Dendritic cell treated with granulocyte-macrophage colony-stimulating factor and Interleukin-4, amounts not matched to agents 40 ng/mL and 50 ng/mL, for 4 days (primary cell): ENCODE measurements around the gene FBXL16.

Experiments
- H3K27ac Mint-ChIP-seq: one replicate; pipeline ENCODE4 v1.8.0; 2022; ENCODE audit warnings: mild to moderate bottlenecking, mixed read lengths
- H3K27me3 Mint-ChIP-seq: one replicate; pipeline ENCODE4 v1.8.0; 2022; ENCODE audit warnings: mild to moderate bottlenecking, mixed read lengths
- H3K36me3 Mint-ChIP-seq: one replicate; pipeline ENCODE4 v1.8.0; 2022; ENCODE audit warnings: low read depth, mixed read lengths
- H3K4me1 Mint-ChIP-seq: one replicate; pipeline ENCODE4 v1.8.0; 2022; ENCODE audit warnings: low read depth, mixed read lengths
- H3K4me3 Mint-ChIP-seq: one replicate; pipeline ENCODE4 v1.8.0; 2022; ENCODE audit warnings: mild to moderate bottlenecking, moderate library complexity, mixed read lengths
- H3K9me3 Mint-ChIP-seq: one replicate; pipeline ENCODE4 v1.8.0; 2022; ENCODE audit warnings: mixed read lengths
- intact Hi-C: fragments of 100-400 bp; cut with micrococcal nuclease; formaldehyde crosslinking; loops from one replicate; pipeline ENCODE4 v1.15.0; 2022

Gene FBXL16

GRCh38 chr16:672851-673250, 32.8 kb downstream of the FBXL16 start:
- H3K4me1 Mint-ChIP-seq = peaks cover 26% of the 10 kb centered on the region
- H3K9me3 Mint-ChIP-seq = no peaks in the 10 kb centered on the region
- H3K4me3 Mint-ChIP-seq = no peak overlapping the region
- H3K27me3 Mint-ChIP-seq = peaks cover 33% of the 10 kb centered on the region
- H3K27ac Mint-ChIP-seq = no peak overlapping the region
- intact Hi-C loops = no loop called here
- peaks cover 65% of the 10 kb centered on the region for H3K36me3 Mint-ChIP-seq

GRCh38 chr16:672371-672770, 33.2 kb downstream of the FBXL16 start:
- peaks cover 29% of the 10 kb centered on the region for H3K27me3 Mint-ChIP-seq
- H3K36me3 Mint-ChIP-seq = peaks cover 65% of the 10 kb centered on the region
- peaks cover 30% of the 10 kb centered on the region for H3K4me1 Mint-ChIP-seq
- no peak overlapping the region for H3K4me3 Mint-ChIP-seq
- intact Hi-C loops = no loop called here
- H3K27ac Mint-ChIP-seq = no peak overlapping the region
- no peaks in the 10 kb centered on the region for H3K9me3 Mint-ChIP-seq

- Mint-ChIP-seq H3K27ac (no peak overlapping the region), H3K4me1 (peaks cover 30% of the 10 kb centered on the region), H3K27me3 (peaks cover 21% of the 10 kb centered on the region), H3K9me3 (no peaks in the 10 kb centered on the region), H3K36me3 (peaks cover 65% of the 10 kb centered on the region), H3K4me3 (no peak overlapping the region)
- intact Hi-C loops = no loop called here
Measured at GRCh38 chr16:671353-672131, 34.1 kb downstream of the FBXL16 start.

- peaks cover 13% of the 10 kb centered on the region for H3K27me3 Mint-ChIP-seq
- H3K4me3 Mint-ChIP-seq = no peak overlapping the region
- H3K4me1 Mint-ChIP-seq = peaks cover 30% of the 10 kb centered on the region
- H3K36me3 Mint-ChIP-seq = peaks cover 65% of the 10 kb centered on the region
- H3K27ac Mint-ChIP-seq = no peak overlapping the region
- intact Hi-C loops = no loop called here
- no peaks in the 10 kb centered on the region for H3K9me3 Mint-ChIP-seq
Measured at GRCh38 chr16:670485-671352, 34.9 kb downstream of the FBXL16 start.

GRCh38 chr16:669666-670065, 35.9 kb downstream of the FBXL16 start:
- H3K4me1 Mint-ChIP-seq = peaks cover 23% of the 10 kb centered on the region
- no peaks in the 10 kb centered on the region for H3K9me3 Mint-ChIP-seq
- H3K27ac Mint-ChIP-seq = no peak overlapping the region
- H3K36me3 Mint-ChIP-seq = peaks cover 61% of the 10 kb centered on the region
- intact Hi-C loops = no loop called here
- H3K4me3 Mint-ChIP-seq = no peak overlapping the region
- H3K27me3 Mint-ChIP-seq = peaks cover 3% of the 10 kb centered on the region

GRCh38 chr16:668519-669171, 37.0 kb downstream of the FBXL16 start:
- peaks cover 50% of the 10 kb centered on the region for H3K36me3 Mint-ChIP-seq
- H3K4me3 Mint-ChIP-seq = peak overlapping the region; percentile 82
- no peaks in the 10 kb centered on the region for H3K9me3 Mint-ChIP-seq
- peak overlapping the region; percentile 84 for H3K27ac Mint-ChIP-seq
- no peaks in the 10 kb centered on the region for H3K27me3 Mint-ChIP-seq
- peaks cover 16% of the 10 kb centered on the region for H3K4me1 Mint-ChIP-seq
- intact Hi-C loops = no loop called here

GRCh38 chr16:667780-668518, 37.7 kb downstream of the FBXL16 start, which contains the start of gene RHOT2:
RHOT2 (plus strand) TSS chr16:668132; CDS start chr16:668200, 68 bp downstream.
- H3K27me3 Mint-ChIP-seq = no peaks in the 10 kb centered on the region

GRCh38 chr16:667113-667779, 38.4 kb downstream of the FBXL16 start:
- H3K36me3 Mint-ChIP-seq = peaks cover 43% of the 10 kb centered on the region
- H3K4me3 Mint-ChIP-seq = no peak overlapping the region
- intact Hi-C loops = loop anchor here (1.0 kb wide), 1 partner anchor 88 kb away; no protein-coding TSS in a partner anchor
- H3K4me1 Mint-ChIP-seq = peaks cover 16% of the 10 kb centered on the region
- peak overlapping the region; percentile 84 for H3K27ac Mint-ChIP-seq
- H3K27me3 Mint-ChIP-seq = no peaks in the 10 kb centered on the region
- H3K9me3 Mint-ChIP-seq = no peaks in the 10 kb centered on the region

More at GRCh38 chr16:667780-668518, 37.7 kb downstream of the FBXL16 start, which contains the start of gene RHOT2:
- intact Hi-C loops = loop anchor here (1.0 kb wide), 1 partner anchor 89 kb away; no protein-coding TSS in a partner anchor
- H3K4me3 Mint-ChIP-seq = peak within 1 kb of the TSS; percentile 82
- H3K27ac Mint-ChIP-seq = peak within 1 kb of the TSS; percentile 84
- peaks cover 45% of the 10 kb centered on the region for H3K36me3 Mint-ChIP-seq
- peaks cover 16% of the 10 kb centered on the region for H3K4me1 Mint-ChIP-seq
- H3K9me3 Mint-ChIP-seq = no peaks in the 10 kb centered on the region

- no peaks in the 10 kb centered on the region for H3K27me3 Mint-ChIP-seq
- no peak overlapping the region for H3K4me3 Mint-ChIP-seq
- no peaks in the 10 kb centered on the region for H3K9me3 Mint-ChIP-seq
- H3K36me3 Mint-ChIP-seq = peaks cover 36% of the 10 kb centered on the region
- no peak overlapping the region for H3K27ac Mint-ChIP-seq
- intact Hi-C loops = no loop called here
- H3K4me1 Mint-ChIP-seq = peaks cover 19% of the 10 kb centered on the region
Measured at GRCh38 chr16:666572-666971, 39.0 kb downstream of the FBXL16 start.

- Mint-ChIP-seq H3K4me1 (peaks cover 20% of the 10 kb centered on the region), H3K27ac (no peak overlapping the region), H3K9me3 (no peaks in the 10 kb centered on the region), H3K27me3 (no peaks in the 10 kb centered on the region), H3K4me3 (no peak overlapping the region), H3K36me3 (peaks cover 21% of the 10 kb centered on the region)
- intact Hi-C loops = no loop called here
Measured at GRCh38 chr16:662597-662996, 43.0 kb downstream of the FBXL16 start.

- Mint-ChIP-seq H3K4me3 (no peak overlapping the region), H3K9me3 (no peaks in the 10 kb centered on the region), H3K27me3 (no peaks in the 10 kb centered on the region), H3K27ac (no peak overlapping the region), H3K36me3 (peaks cover 21% of the 10 kb centered on the region), H3K4me1 (peaks cover 18% of the 10 kb centered on the region)
- intact Hi-C loops = no loop called here
Measured at GRCh38 chr16:662095-662494, 43.5 kb downstream of the FBXL16 start.

GRCh38 chr16:661184-661821, 44.3 kb downstream of the FBXL16 start:
- intact Hi-C loops = no loop called here
- Mint-ChIP-seq H3K4me3 (peak overlapping the region; percentile 6), H3K4me1 (peaks cover 18% of the 10 kb centered on the region), H3K36me3 (peaks cover 28% of the 10 kb centered on the region), H3K27ac (peak overlapping the region; percentile 46), H3K9me3 (no peaks in the 10 kb centered on the region), H3K27me3 (no peaks in the 10 kb centered on the region)
